ENCODE results near the gene AMMECR1. TPM values are rescaled to one million over a fixed set of nuclear protein-coding genes. Genes with fewer than 3 reads are reported as not detected.

AMMECR1 gene
- total and polyA plus RNA-seq, 2 experiments from 2014 or later, result 16.9 to 32.5 TPM

DNA sequence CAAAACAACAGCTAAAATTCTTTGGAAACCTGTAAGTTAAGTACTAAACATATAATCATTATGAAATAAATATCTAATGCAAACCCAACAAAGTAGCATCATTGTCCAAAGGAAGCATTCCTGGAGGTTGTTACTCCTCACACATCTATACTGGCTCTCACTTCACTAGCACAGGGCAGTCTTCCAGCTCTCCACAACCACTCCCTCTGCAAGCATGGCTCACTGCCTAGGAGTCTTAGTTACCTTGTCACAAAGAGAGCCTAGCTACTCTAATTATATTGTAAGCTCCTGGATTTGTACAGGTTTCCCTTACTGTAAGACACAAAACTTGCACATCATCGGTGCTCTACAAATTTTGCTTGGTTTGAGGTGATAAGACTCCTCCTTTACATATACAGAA lies 76.1 kb downstream of the AMMECR1 start:
- TF ChIP-seq POLR2AphosphoS5 (IDR thresholded peaks at IDR 0.05; ENCODE audit: low read depth), result no peak
- no peak for TF ChIP-seq JUNB (IDR thresholded peaks at IDR 0.05; ENCODE audit: unreplicated experiment)
- no peak for TF ChIP-seq EZH2phosphoT487 (IDR thresholded peaks at IDR 0.05; ENCODE audit: unreplicated experiment)
- TF ChIP-seq ZNF114 (CRISPR knock-in tag; IDR thresholded peaks at IDR 0.05), result no peak
- TF ChIP-seq ZNF462 (CRISPR knock-in tag; IDR thresholded peaks at IDR 0.05), result no peak
- TF ChIP-seq CREB1 (CRISPR knock-in tag; IDR thresholded peaks at IDR 0.05; ENCODE audit: low read depth), result no peak
- no peak for TF ChIP-seq CTCF (conservative IDR thresholded peaks at IDR 0.05; ENCODE audit: low read depth in 2 of 2)
- TF ChIP-seq, protein P1, sequence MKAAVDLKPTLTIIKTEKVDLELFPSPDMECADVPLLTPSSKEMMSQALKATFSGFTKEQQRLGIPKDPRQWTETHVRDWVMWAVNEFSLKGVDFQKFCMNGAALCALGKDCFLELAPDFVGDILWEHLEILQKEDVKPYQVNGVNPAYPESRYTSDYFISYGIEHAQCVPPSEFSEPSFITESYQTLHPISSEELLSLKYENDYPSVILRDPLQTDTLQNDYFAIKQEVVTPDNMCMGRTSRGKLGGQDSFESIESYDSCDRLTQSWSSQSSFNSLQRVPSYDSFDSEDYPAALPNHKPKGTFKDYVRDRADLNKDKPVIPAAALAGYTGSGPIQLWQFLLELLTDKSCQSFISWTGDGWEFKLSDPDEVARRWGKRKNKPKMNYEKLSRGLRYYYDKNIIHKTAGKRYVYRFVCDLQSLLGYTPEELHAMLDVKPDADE (IDR thresholded peaks at IDR 0.05), result no peak
- TF ChIP-seq EZH2 (IDR thresholded peaks at IDR 0.05; ENCODE audit: low read depth, unreplicated experiment), result no peak
- TF ChIP-seq ZNF331 (CRISPR knock-in tag; IDR thresholded peaks at IDR 0.05; ENCODE audit: low read depth), result no peak
- no peak for TF ChIP-seq STAT1 (IDR thresholded peaks at IDR 0.05; ENCODE audit: unreplicated experiment)
- TF ChIP-seq, protein P2, sequence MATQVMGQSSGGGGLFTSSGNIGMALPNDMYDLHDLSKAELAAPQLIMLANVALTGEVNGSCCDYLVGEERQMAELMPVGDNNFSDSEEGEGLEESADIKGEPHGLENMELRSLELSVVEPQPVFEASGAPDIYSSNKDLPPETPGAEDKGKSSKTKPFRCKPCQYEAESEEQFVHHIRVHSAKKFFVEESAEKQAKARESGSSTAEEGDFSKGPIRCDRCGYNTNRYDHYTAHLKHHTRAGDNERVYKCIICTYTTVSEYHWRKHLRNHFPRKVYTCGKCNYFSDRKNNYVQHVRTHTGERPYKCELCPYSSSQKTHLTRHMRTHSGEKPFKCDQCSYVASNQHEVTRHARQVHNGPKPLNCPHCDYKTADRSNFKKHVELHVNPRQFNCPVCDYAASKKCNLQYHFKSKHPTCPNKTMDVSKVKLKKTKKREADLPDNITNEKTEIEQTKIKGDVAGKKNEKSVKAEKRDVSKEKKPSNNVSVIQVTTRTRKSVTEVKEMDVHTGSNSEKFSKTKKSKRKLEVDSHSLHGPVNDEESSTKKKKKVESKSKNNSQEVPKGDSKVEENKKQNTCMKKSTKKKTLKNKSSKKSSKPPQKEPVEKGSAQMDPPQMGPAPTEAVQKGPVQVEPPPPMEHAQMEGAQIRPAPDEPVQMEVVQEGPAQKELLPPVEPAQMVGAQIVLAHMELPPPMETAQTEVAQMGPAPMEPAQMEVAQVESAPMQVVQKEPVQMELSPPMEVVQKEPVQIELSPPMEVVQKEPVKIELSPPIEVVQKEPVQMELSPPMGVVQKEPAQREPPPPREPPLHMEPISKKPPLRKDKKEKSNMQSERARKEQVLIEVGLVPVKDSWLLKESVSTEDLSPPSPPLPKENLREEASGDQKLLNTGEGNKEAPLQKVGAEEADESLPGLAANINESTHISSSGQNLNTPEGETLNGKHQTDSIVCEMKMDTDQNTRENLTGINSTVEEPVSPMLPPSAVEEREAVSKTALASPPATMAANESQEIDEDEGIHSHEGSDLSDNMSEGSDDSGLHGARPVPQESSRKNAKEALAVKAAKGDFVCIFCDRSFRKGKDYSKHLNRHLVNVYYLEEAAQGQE (IDR thresholded peaks at IDR 0.05; ENCODE audit: unreplicated experiment), result no peak
- TF ChIP-seq NANOG (IDR thresholded peaks at IDR 0.05; ENCODE audit: borderline replicate concordance), result no peak
- DNase-seq (ENCODE audit: low spot score), result no peak
- Histone ChIP-seq H3K4me3 (no peak overlapping the region), H3K9me2 (ENCODE audit: insufficient read depth) (no peaks in the 10 kb centered on the region), H3K36me3 (ENCODE audit: insufficient read depth) (no peaks in the 10 kb centered on the region), H3K27me3 (ENCODE audit: insufficient read depth) (no peaks in the 10 kb centered on the region), H3K4me2 (no peak overlapping the region), H3K4me1 (ENCODE audit: insufficient read depth) (peaks cover 35% of the 10 kb centered on the region), H4K20me1 (replicated peaks; ENCODE audit: insufficient read depth) (no peaks in the 10 kb centered on the region), H3K27ac (ENCODE audit: low read depth) (no peak overlapping the region), H3F3A (replicated peaks; ENCODE audit: low read depth) (no peaks in the 10 kb centered on the region), H2AFZ (no peak overlapping the region), H3K79me2 (replicated peaks; ENCODE audit: insufficient read depth) (peaks cover 58% of the 10 kb centered on the region)
- Mint-ChIP-seq H3K9me3 (no peaks in the 10 kb centered on the region), H3K4me3 (no peak overlapping the region), H3K4me1 (peaks cover 52% of the 10 kb centered on the region), H3K36me3 (ENCODE audit: low read depth) (peaks cover 8% of the 10 kb centered on the region; the same call in 2 of the 3 replicates), H3K27ac (no peak overlapping the region), H3K27me3 (ENCODE audit: insufficient read depth, low read depth, poor library complexity) (no peaks in the 10 kb centered on the region)
- ATAC-seq, result peak; percentile 36; the same call in 2 of the 3 replicates

Data from GM23338 (cell line).